Keratinocyte (primary cell): ENCODE data around the gene FANCI. TPM values are rescaled to one million over a fixed set of nuclear protein-coding genes. Genes with fewer than 3 reads are reported as not detected.

ENCODE experiments used
- DNase-seq: peaks from one replicate; pipeline ENCODE4 v3.0.0-alpha.2; 2011; ENCODE audit warnings: low read depth, missing footprints, low spot score
- FAIRE-seq: peaks from 2 replicates; lab custom pipeline; 2011; peaks lifted over from hg19 to GRCh38; lab: Jason Lieb, UNC
- H2AFZ ChIP-seq: 2 replicates; pipeline ENCODE4 v1.6.0; 2012; ENCODE audit warnings: low read length, control low read depth, inconsistent platforms; ENCODE audit not compliant: control insufficient read depth
- H3K27ac ChIP-seq: 2 replicates; pipeline ENCODE4 v1.5.1; 2011; ENCODE audit warnings: low read length; ENCODE audit not compliant: control insufficient read depth, insufficient read depth
- H3K27me3 ChIP-seq: 3 replicates; pipeline ENCODE4 v1.6.0; 2011; ENCODE audit warnings: low read length; ENCODE audit not compliant: control insufficient read depth, insufficient read depth; ENCODE audit errors: extremely low read depth
- H3K36me3 ChIP-seq, 2 experiments: 2 replicates in 1 of 2; 3 replicates in 1 of 2; pipeline ENCODE4 v1.5.1; 2011; ENCODE audit warnings: low read length in 2 of 2, mild to moderate bottlenecking in 1 of 2; ENCODE audit not compliant: control insufficient read depth in 2 of 2, insufficient read depth in 2 of 2; ENCODE audit errors: extremely low read depth in 1 of 2
- H3K4me1 ChIP-seq: 3 replicates; pipeline ENCODE4 v1.5.1; 2011; ENCODE audit warnings: low read length; ENCODE audit not compliant: control insufficient read depth, insufficient read depth; ENCODE audit errors: extremely low read depth
- H3K4me2 ChIP-seq: 3 replicates; pipeline ENCODE4 v1.6.0; 2011; ENCODE audit warnings: low read depth, low read length; ENCODE audit not compliant: control insufficient read depth, insufficient read depth; ENCODE audit errors: extremely low read depth
- H3K4me3 ChIP-seq, 3 experiments: fragments of 200-600 bp in 1 of 3; sonication (generic) in 1 of 3; 2 replicates in 2 of 3; 3 replicates in 1 of 3; pipeline ENCODE4 v1.5.1; 2011 to 2016; ENCODE audit warnings: low read length in 3 of 3, mild to moderate bottlenecking in 3 of 3, control low read depth in 2 of 3, inconsistent platforms in 1 of 3, low read depth in 1 of 3, mixed read lengths in 1 of 3, mixed run types in 1 of 3, moderate library complexity in 1 of 3; ENCODE audit not compliant: control insufficient read depth in 2 of 3, insufficient read depth in 2 of 3; ENCODE audit errors: extremely low read depth in 1 of 3
- H3K79me2 ChIP-seq: 2 replicates; pipeline ENCODE4 v1.6.0; 2012; ENCODE audit warnings: low read length; ENCODE audit not compliant: control insufficient read depth, insufficient read depth
- H3K9ac ChIP-seq: 3 replicates; pipeline ENCODE4 v1.6.0; 2011; ENCODE audit warnings: low read length; ENCODE audit not compliant: control insufficient read depth, insufficient read depth; ENCODE audit errors: extremely low read depth
- H3K9me1 ChIP-seq: 3 replicates; pipeline ENCODE4 v1.6.0; 2011; ENCODE audit warnings: low read length; ENCODE audit not compliant: control insufficient read depth, insufficient read depth; ENCODE audit errors: extremely low read depth
- H3K9me3 ChIP-seq: 2 replicates; pipeline ENCODE4 v1.5.1; 2012; ENCODE audit warnings: low read depth, low read length; ENCODE audit not compliant: control insufficient read depth
- H4K20me1 ChIP-seq: 3 replicates; pipeline ENCODE4 v1.6.0; 2011; ENCODE audit warnings: low read length; ENCODE audit not compliant: control insufficient read depth, insufficient read depth; ENCODE audit errors: extremely low read depth
- CTCF ChIP-seq, 3 experiments: IDR thresholded peaks in 1 of 3; conservative IDR thresholded peaks in 1 of 3; optimal IDR thresholded peaks in 1 of 3; 2 replicates in 2 of 3; 3 replicates in 1 of 3; pipeline versions ENCODE3 to v1.5.1; 2011; ENCODE audit warnings: low read length in 3 of 3, mild to moderate bottlenecking in 3 of 3, moderate library complexity in 2 of 3, control low read depth in 1 of 3, inconsistent platforms in 1 of 3; ENCODE audit not compliant: insufficient read depth in 2 of 3; ENCODE audit errors: extremely low read depth in 1 of 3
- EZH2 ChIP-seq: IDR thresholded peaks from one replicate; pipeline ENCODE4 v1.6.1; 2012; ENCODE audit warnings: inconsistent platforms, mild to moderate bottlenecking, low read length, moderate library complexity
- dilution Hi-C: fragments of 300-500 bp; cut with MboI; formaldehyde crosslinking; loops from one replicate; pipeline ENCODE4 v1.7.0; 2020; ENCODE audit warnings: low sequenced_read_pairs; ENCODE audit not compliant: extremely low pct_ligation_motif_present
- polyA plus RNA-seq, 5 experiments: library from polyadenylated mRNA; depleted of rRNA in 3 of 5; stranded (reverse) in 3 of 5; stranded (forward) in 1 of 5; unstranded in 1 of 5; fragments of >200 nt; gene quantifications; 1 replicate in 1 of 5; 2 replicates in 3 of 5; 3 replicates in 1 of 5; pipeline versions ENCODE4 v1.2.1 to v1.2.3, GENCODE V29; 2011 to 2012; ENCODE audit warnings: missing spikeins in 2 of 5, low read depth in 1 of 5, low replicate concordance in 1 of 5

The FANCI gene
- polyA plus RNA-seq, 1 donor (not counting 4 experiments of a cell fraction or from before 2014, with no cell fraction given): 21.8 TPM

GRCh38 chr15:89227425-89227824 is 16.4 kb upstream of the FANCI start:
- H3K4me3 ChIP-seq: no peak overlapping the region
- H3K27ac ChIP-seq: no peak overlapping the region
- H3K27me3 ChIP-seq: no peaks in the 10 kb centered on the region
- H3K4me1 ChIP-seq: no peaks in the 10 kb centered on the region
- no peaks in the 10 kb centered on the region for H3K9me3 ChIP-seq
- DNase-seq: no peak
- no peaks in the 10 kb centered on the region for H3K79me2 ChIP-seq
- no peak overlapping the region for H2AFZ ChIP-seq
- no peak for TF ChIP-seq EZH2
- TF ChIP-seq CTCF (optimal IDR thresholded peaks at IDR 0.05 in 1 of 3, IDR thresholded peaks at IDR 0.05 in 1 of 3, conservative IDR thresholded peaks at IDR 0.05 in 1 of 3; ENCODE audit: extremely low read depth in 1 of 3, insufficient read depth in 2 of 3, low read length in 3 of 3): no peak
- no peak overlapping the region for H3K4me2 ChIP-seq
- dilution Hi-C loops: no loop called here
- H3K36me3 ChIP-seq: no peaks in the 10 kb centered on the region
- H4K20me1 ChIP-seq: no peaks in the 10 kb centered on the region
- H3K9ac ChIP-seq: no peak overlapping the region
- no peaks in the 10 kb centered on the region for H3K9me1 ChIP-seq
- no peak for FAIRE-seq

GRCh38 chr15:89230277-89230676 is 13.5 kb upstream of the FANCI start:
- no peaks in the 10 kb centered on the region for H3K9me1 ChIP-seq
- no peaks in the 10 kb centered on the region for H3K27me3 ChIP-seq
- H3K4me1 ChIP-seq: no peaks in the 10 kb centered on the region
- no peak for TF ChIP-seq EZH2
- TF ChIP-seq CTCF (optimal IDR thresholded peaks at IDR 0.05 in 1 of 3, IDR thresholded peaks at IDR 0.05 in 1 of 3, conservative IDR thresholded peaks at IDR 0.05 in 1 of 3; ENCODE audit: extremely low read depth in 1 of 3, insufficient read depth in 2 of 3, low read length in 3 of 3): no peak
- FAIRE-seq (no peak), DNase-seq (no peak)
- H3K9me3 ChIP-seq: no peaks in the 10 kb centered on the region
- no peak overlapping the region for H3K9ac ChIP-seq
- H3K79me2 ChIP-seq: no peaks in the 10 kb centered on the region
- dilution Hi-C loops: no loop called here
- no peak overlapping the region for H3K4me2 ChIP-seq
- H4K20me1 ChIP-seq: no peaks in the 10 kb centered on the region
- H3K4me3 ChIP-seq: no peak overlapping the region
- H3K36me3 ChIP-seq: no peaks in the 10 kb centered on the region
- no peak overlapping the region for H3K27ac ChIP-seq
- H2AFZ ChIP-seq: no peak overlapping the region
